ENCODE data around the gene ANGPT4. TPM values are rescaled to one million over a fixed set of nuclear protein-coding genes. Genes with fewer than 3 reads are reported as not detected.

ANGPT4 gene
- total RNA-seq, 2 donors from 2014 or later, result 0.06 TPM; not detected in 1

DNA sequence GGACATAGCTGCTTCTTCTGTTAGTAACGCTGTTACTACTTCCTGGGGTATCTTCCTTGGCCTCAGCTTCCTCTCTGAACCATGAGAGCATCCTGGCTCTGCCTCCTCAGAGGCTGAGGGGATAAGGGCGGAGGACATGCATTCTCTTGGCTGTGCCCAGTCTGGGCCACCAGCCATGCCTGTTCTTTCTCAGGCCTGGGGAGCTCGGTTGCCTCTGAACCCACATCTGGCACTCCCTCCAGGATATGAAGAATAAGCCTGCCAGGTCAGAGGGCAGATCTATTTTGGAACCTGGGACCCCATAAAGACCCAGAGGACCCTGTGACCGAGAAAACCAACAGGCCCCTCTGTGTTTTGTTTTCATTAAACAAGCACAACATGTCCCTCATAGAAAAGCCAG, 6.6 kb upstream of the ANGPT4 start:
- H3K4me3 Mint-ChIP-seq, result no peak overlapping the region
- no peak for ATAC-seq (replicated peaks)
- no peaks in the 10 kb centered on the region for H3K9me3 Mint-ChIP-seq
- H3K27me3 Mint-ChIP-seq, result peaks cover 16% of the 10 kb centered on the region
- no peak overlapping the region for H3K27ac Mint-ChIP-seq
- H3K4me1 Mint-ChIP-seq, result no peaks in the 10 kb centered on the region
- H3K36me3 Mint-ChIP-seq (ENCODE audit: low read depth), result no peaks in the 10 kb centered on the region

DNA sequence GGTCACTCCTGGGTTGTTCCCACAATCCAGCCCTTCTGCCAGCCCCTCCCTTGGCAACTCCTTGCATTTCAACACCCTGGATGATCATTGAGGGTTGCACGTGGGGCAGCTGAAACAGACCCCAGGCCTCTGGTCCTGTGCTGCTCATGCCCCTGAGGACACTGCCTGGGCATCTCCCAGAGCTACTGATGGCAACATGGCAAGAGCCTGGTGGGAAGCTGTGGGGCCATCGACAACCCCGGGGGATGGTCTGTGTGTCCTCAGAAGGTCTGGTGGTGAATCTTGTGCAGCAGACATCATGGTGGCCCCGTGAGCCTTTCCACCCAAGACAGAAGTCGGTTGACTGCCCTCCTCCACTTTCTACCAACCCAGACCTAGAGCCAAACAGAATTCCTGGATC, 4.9 kb upstream of the ANGPT4 start:
- Mint-ChIP-seq H3K9me3 (no peaks in the 10 kb centered on the region), H3K4me3 (no peak overlapping the region), H3K27ac (no peak overlapping the region), H3K36me3 (ENCODE audit: low read depth) (no peaks in the 10 kb centered on the region), H3K4me1 (no peaks in the 10 kb centered on the region), H3K27me3 (peaks cover 15% of the 10 kb centered on the region)
- no peak for ATAC-seq (replicated peaks)

- no peaks in the 10 kb centered on the region for H3K9me3 Mint-ChIP-seq
- no peak for ATAC-seq (replicated peaks)
- H3K4me1 Mint-ChIP-seq, result no peaks in the 10 kb centered on the region
- H3K36me3 Mint-ChIP-seq (ENCODE audit: low read depth), result no peaks in the 10 kb centered on the region
- no peak overlapping the region for H3K27ac Mint-ChIP-seq
- no peak overlapping the region for H3K4me3 Mint-ChIP-seq
- H3K27me3 Mint-ChIP-seq, result peaks cover 13% of the 10 kb centered on the region
Measured at GRCh38 chr20:920311-920710, 4.2 kb upstream of the ANGPT4 start.

DNA sequence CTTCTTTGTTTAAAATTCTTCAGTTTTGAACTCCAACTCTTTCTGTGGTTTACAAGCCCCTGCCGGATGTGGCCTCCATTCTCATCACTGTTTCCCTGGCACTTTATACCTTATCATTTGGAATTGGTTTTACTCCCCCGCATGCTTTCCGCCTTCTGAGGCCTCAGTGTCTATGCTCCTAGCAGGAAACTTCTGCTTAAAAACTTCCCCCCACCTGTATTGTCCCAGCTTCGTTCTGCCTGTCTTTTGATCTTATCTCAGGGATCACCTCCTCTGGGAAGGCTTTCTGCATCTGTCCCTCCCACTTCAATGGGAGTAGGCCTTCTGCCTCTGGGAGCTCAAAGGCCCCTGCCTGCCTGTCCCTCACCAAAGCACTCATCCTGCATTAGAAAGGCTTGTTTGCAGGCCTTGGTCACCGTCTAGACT, 3.4 kb upstream of the ANGPT4 start:
- Mint-ChIP-seq H3K4me1 (no peaks in the 10 kb centered on the region), H3K27ac (no peak overlapping the region), H3K36me3 (ENCODE audit: low read depth) (no peaks in the 10 kb centered on the region), H3K27me3 (peaks cover 11% of the 10 kb centered on the region), H3K9me3 (no peaks in the 10 kb centered on the region), H3K4me3 (no peak overlapping the region)
- no peak for ATAC-seq (replicated peaks)

- Mint-ChIP-seq H3K27me3 (peaks cover 24% of the 10 kb centered on the region), H3K36me3 (ENCODE audit: low read depth) (no peaks in the 10 kb centered on the region), H3K27ac (no peak overlapping the region), H3K4me3 (no peak overlapping the region), H3K9me3 (no peaks in the 10 kb centered on the region), H3K4me1 (no peaks in the 10 kb centered on the region)
- no peak for ATAC-seq (replicated peaks)
Measured at GRCh38 chr20:917416-917815, 1.3 kb upstream of the ANGPT4 start.

DNA sequence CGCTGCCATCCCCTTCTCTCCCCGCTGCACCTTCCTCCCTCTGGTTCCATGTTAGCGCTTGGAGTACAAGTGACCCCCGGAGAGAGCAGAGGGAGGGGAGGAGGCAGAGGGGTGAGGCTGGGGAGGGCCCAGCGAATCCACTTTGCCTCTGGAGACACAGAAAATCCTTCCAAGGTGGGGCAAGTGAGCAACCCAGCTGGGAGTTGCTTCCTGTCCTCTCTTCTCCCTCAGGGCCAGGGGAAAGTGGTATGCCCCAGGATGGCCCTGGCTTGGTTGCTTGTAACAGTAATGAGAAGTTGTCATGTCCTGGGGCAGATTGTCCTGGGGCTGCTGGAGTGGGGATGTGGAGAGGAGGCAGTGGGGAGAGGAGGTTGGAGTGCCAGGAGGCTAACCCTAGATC, 691 bp upstream of the ANGPT4 start:
- Mint-ChIP-seq H3K36me3 (ENCODE audit: low read depth) (no peaks in the 10 kb centered on the region), H3K9me3 (no peaks in the 10 kb centered on the region), H3K4me3 (no peak overlapping the region), H3K4me1 (no peaks in the 10 kb centered on the region), H3K27ac (no peak overlapping the region), H3K27me3 (peaks cover 24% of the 10 kb centered on the region)
- no peak for ATAC-seq (replicated peaks)

GRCh38 chr20:914727-915498, 1.2 kb downstream of the ANGPT4 start:
- no peak for ATAC-seq (replicated peaks)

GRCh38 chr20:913306-913849, 2.8 kb downstream of the ANGPT4 start:
- ATAC-seq (replicated peaks), result no peak
- H3K36me3 Mint-ChIP-seq (ENCODE audit: low read depth), result no peaks in the 10 kb centered on the region
- H3K9me3 Mint-ChIP-seq, result no peaks in the 10 kb centered on the region
- peaks cover 21% of the 10 kb centered on the region for H3K27me3 Mint-ChIP-seq
- H3K4me1 Mint-ChIP-seq, result no peaks in the 10 kb centered on the region
- H3K27ac Mint-ChIP-seq, result no peak overlapping the region
- H3K4me3 Mint-ChIP-seq, result no peak overlapping the region

More at GRCh38 chr20:914727-915498, 1.2 kb downstream of the ANGPT4 start:
- H3K27me3 Mint-ChIP-seq, result peaks cover 21% of the 10 kb centered on the region
- H3K9me3 Mint-ChIP-seq, result no peaks in the 10 kb centered on the region
- no peaks in the 10 kb centered on the region for H3K36me3 Mint-ChIP-seq (ENCODE audit: low read depth)
- no peak overlapping the region for H3K4me3 Mint-ChIP-seq
- H3K4me1 Mint-ChIP-seq, result no peaks in the 10 kb centered on the region
- peak overlapping the region; percentile 25 for H3K27ac Mint-ChIP-seq

DNA sequence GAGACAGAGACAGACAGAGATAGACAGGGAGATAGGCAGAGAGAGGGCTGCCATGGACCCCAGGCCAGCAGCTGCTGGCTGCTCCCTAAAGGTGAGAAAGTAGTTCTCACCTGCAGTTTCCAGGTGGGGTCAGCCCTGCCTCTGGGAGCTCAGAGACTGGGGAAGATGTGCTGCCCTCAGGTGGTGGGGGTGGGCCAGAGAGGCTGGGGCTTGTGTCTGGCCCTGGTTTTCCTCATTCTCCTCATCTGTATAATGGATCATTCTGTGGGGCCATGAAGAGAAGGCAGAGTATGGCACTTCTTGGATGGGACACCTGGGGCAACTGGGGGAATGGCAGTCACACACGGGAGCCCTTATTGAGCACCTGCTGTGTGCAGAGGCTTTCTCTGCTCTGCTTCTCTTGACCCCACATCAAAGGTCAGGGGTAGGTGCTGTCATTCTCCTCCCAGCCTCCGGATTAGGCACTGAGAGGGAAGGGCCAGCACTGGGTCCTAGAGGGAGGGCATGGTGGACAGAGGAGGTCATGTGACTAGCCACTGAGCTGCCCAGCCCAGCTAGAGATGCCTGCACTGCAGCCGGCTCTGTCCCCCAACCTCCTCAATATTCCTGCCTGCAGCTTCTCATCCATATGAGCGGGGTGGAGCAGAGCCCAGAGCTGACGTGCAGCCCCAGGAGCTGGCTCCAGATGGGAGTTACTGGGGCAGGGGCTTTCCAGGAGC, 4.1 kb downstream of the ANGPT4 start:
- ATAC-seq (replicated peaks), result no peak
- Mint-ChIP-seq H3K27me3 (peaks cover 18% of the 10 kb centered on the region), H3K9me3 (no peaks in the 10 kb centered on the region), H3K4me1 (no peaks in the 10 kb centered on the region), H3K36me3 (ENCODE audit: low read depth) (no peaks in the 10 kb centered on the region), H3K27ac (no peak overlapping the region), H3K4me3 (no peak overlapping the region)

GRCh38 chr20:910870-911770, 5.0 kb downstream of the ANGPT4 start:
- Mint-ChIP-seq H3K27ac (no peak overlapping the region), H3K36me3 (ENCODE audit: low read depth) (no peaks in the 10 kb centered on the region)
- no peak for ATAC-seq (replicated peaks)

DNA sequence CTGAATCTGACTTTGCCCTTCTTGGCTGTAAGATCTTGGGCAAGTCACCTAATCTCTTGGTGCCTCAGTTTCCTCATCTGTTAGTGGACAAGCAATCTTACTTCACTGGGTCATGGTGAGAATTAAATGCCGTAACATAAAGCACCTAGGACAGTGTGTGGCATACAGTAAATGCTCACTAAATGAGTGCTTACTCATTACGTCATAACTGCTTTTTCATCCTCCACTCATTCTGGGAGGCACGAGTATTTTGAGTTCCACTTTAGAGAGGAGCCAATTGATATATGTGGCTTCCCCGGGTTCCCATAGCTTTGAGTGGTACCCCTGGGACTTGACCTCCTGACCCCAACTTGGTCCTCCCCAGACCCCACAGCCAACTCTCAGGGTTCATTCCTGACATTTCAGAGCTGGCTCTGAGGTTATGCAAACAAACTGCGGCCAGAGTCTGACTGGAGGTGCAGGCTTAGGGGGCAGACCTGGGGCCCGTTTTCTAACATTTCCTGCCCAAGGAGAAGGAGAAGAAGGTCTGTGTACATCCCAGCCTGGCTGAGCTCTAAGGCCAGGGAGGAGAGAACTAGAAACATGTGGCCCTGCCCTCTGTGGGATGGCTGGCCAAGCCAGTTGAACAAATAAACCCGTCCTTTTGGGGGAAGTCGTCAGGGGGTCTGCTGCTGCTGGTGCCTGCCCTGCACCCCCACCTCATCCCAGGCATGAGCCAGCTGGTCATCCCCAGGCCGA, 5.8 kb downstream of the ANGPT4 start:
- peaks cover 13% of the 10 kb centered on the region for H3K27me3 Mint-ChIP-seq
- no peaks in the 10 kb centered on the region for H3K4me1 Mint-ChIP-seq
- no peak for ATAC-seq (replicated peaks)
- H3K36me3 Mint-ChIP-seq (ENCODE audit: low read depth), result no peaks in the 10 kb centered on the region
- no peaks in the 10 kb centered on the region for H3K9me3 Mint-ChIP-seq
- H3K27ac Mint-ChIP-seq, result no peak overlapping the region
- no peak overlapping the region for H3K4me3 Mint-ChIP-seq

More at GRCh38 chr20:910870-911770, 5.0 kb downstream of the ANGPT4 start:
- no peak overlapping the region for H3K4me3 Mint-ChIP-seq
- H3K9me3 Mint-ChIP-seq, result no peaks in the 10 kb centered on the region
- no peaks in the 10 kb centered on the region for H3K4me1 Mint-ChIP-seq
- peaks cover 13% of the 10 kb centered on the region for H3K27me3 Mint-ChIP-seq

- Mint-ChIP-seq H3K27ac (no peak overlapping the region), H3K9me3 (no peaks in the 10 kb centered on the region)
- ATAC-seq (replicated peaks), result no peak
Measured at GRCh38 chr20:909641-910040, 6.5 kb downstream of the ANGPT4 start.

GRCh38 chr20:906703-907270, 9.3 kb downstream of the ANGPT4 start:
- no peak overlapping the region for H3K27ac Mint-ChIP-seq
- H3K4me3 Mint-ChIP-seq, result no peak overlapping the region
- H3K36me3 Mint-ChIP-seq (ENCODE audit: low read depth), result no peaks in the 10 kb centered on the region
- H3K4me1 Mint-ChIP-seq, result no peaks in the 10 kb centered on the region
- H3K9me3 Mint-ChIP-seq, result no peaks in the 10 kb centered on the region
- ATAC-seq (replicated peaks), result no peak
- no peaks in the 10 kb centered on the region for H3K27me3 Mint-ChIP-seq

More at GRCh38 chr20:909641-910040, 6.5 kb downstream of the ANGPT4 start:
- Mint-ChIP-seq H3K27me3 (peaks cover 13% of the 10 kb centered on the region), H3K4me1 (no peaks in the 10 kb centered on the region), H3K36me3 (ENCODE audit: low read depth) (no peaks in the 10 kb centered on the region), H3K4me3 (no peak overlapping the region)

Measured in activated T-helper 17 cell treated with anti-CD3 and anti-CD28 coated beads, Interleukin-2, amount 50 U/mL, for 72 hours (primary cell).